Mesendoderm (in vitro differentiated cells): ENCODE measurements around the gene BRD3OS.

Experiments used
- DNase-seq: peaks from one replicate; pipeline ENCODE4 v3.0.0; 2013
- H2AK5ac ChIP-seq: 2 replicates; pipeline ENCODE4 v1.6.1; 2013; ENCODE audit warnings: low read length, inconsistent platforms
- H2BK120ac ChIP-seq: 2 replicates; pipeline ENCODE4 v1.6.1; 2013; ENCODE audit warnings: low read depth, mild to moderate bottlenecking, low read length, moderate library complexity, mixed read lengths
- H2BK15ac ChIP-seq: replicated peaks from 2 replicates; pipeline ENCODE4 v1.6.1; 2013; ENCODE audit warnings: low read depth, mild to moderate bottlenecking, moderate library complexity
- H2BK5ac ChIP-seq: 2 replicates; pipeline ENCODE4 v1.6.1; 2013; ENCODE audit warnings: low read length, inconsistent platforms
- H3K18ac ChIP-seq: 2 replicates; pipeline ENCODE4 v1.6.1; 2013; ENCODE audit warnings: mild to moderate bottlenecking, low read length, mixed read lengths
- H3K23ac ChIP-seq: one replicate; pipeline ENCODE4 v1.6.1; 2013; ENCODE audit warnings: low read length
- H3K27ac ChIP-seq: 2 replicates; pipeline ENCODE4 v1.5.1; 2013; ENCODE audit warnings: low read depth, mild to moderate bottlenecking, inconsistent platforms, low read length, moderate library complexity
- H3K27me3 ChIP-seq: 2 replicates; pipeline ENCODE4 v1.6.1; 2013; ENCODE audit warnings: low read length, control low read depth, mild to moderate bottlenecking, inconsistent platforms; ENCODE audit not compliant: insufficient read depth, poor library complexity
- H3K36me3 ChIP-seq: 2 replicates; pipeline ENCODE4 v1.6.1; 2013; ENCODE audit warnings: low read length, inconsistent platforms; ENCODE audit not compliant: control insufficient read depth, insufficient read depth
- H3K4ac ChIP-seq: one replicate; pipeline ENCODE4 v1.6.1; 2013; ENCODE audit warnings: low read depth, mild to moderate bottlenecking, low read length, moderate library complexity
- H3K4me1 ChIP-seq: 2 replicates; pipeline ENCODE4 v1.6.1; 2013; ENCODE audit warnings: low read depth, low read length, inconsistent platforms; ENCODE audit not compliant: control insufficient read depth
- H3K4me2 ChIP-seq: 2 replicates; pipeline ENCODE4 v1.6.1; 2013; ENCODE audit warnings: low read length
- H3K4me3 ChIP-seq: 2 replicates; pipeline ENCODE4 v1.5.1; 2013; ENCODE audit warnings: mild to moderate bottlenecking, low read length
- H3K56ac ChIP-seq: one replicate; pipeline ENCODE4 v1.6.1; 2013; ENCODE audit warnings: low read length
- H3K79me1 ChIP-seq: 2 replicates; pipeline ENCODE4 v1.6.1; 2013; ENCODE audit warnings: low read length, inconsistent platforms
- H3K79me2 ChIP-seq: 2 replicates; pipeline ENCODE4 v1.6.1; 2013; ENCODE audit warnings: mild to moderate bottlenecking, low read length; ENCODE audit not compliant: control insufficient read depth, insufficient read depth
- H3K9ac ChIP-seq: 2 replicates; pipeline ENCODE4 v1.6.1; 2013; ENCODE audit warnings: low read length, inconsistent platforms
- H4K5ac ChIP-seq: one replicate; pipeline ENCODE4 v1.6.1; 2013; ENCODE audit warnings: low read length
- H4K8ac ChIP-seq: one replicate; pipeline ENCODE4 v1.6.1; 2013; ENCODE audit warnings: low read depth, mild to moderate bottlenecking, control low read depth, low read length, moderate library complexity
- WGBS: extraction: QIAGEN DNeasy Blood & Tissue Kit; methylation state at CpG from one replicate; pipeline ENCODE4 v1.1.7; 2013; ENCODE audit warnings: low lambda C conversion rate, missing lambda C conversion rate; ENCODE audit not compliant: insufficient coverage; ENCODE audit errors: extremely low coverage; 5-methylcytosine and 5-hydroxymethylcytosine counted together

The BRD3OS gene

DNA sequence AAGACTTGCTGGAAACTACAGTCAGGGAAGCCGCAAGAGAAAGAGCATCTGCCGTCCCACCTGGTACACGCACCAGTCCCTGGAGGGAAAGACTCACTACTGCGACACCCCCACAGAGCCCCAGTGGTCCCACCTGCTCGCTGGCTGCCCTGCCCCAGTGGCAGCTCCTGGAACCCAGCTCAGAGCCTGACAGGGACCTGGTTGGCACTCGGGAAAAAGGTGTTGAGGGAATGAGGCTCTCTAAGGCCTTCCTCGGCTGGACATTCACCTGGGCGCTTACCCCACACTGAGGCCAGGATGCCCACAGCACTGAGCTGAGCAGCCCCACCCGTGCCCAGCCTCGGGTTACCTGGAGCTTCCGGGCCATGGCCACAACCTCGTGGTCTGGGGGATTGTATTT is 19.7 kb downstream of the BRD3OS start:
- no CpG with 5 or more reads among the region's 12 CpGs for WGBS
- Histone ChIP-seq H3K4me2 (no peak overlapping the region), H2BK5ac (no peak overlapping the region), H2AK5ac (no peak overlapping the region), H3K56ac (no peak overlapping the region), H3K79me1 (no peaks in the 10 kb centered on the region), H3K4ac (no peak overlapping the region), H3K36me3 (peaks cover 13% of the 10 kb centered on the region), H3K4me1 (no peaks in the 10 kb centered on the region), H4K8ac (no peak overlapping the region), H3K27ac (no peak overlapping the region), H2BK15ac (no peak overlapping the region), H3K18ac (no peak overlapping the region), H3K9ac (no peak overlapping the region), H3K27me3 (no peaks in the 10 kb centered on the region), H3K79me2 (no peaks in the 10 kb centered on the region), H3K4me3 (no peak overlapping the region), H2BK120ac (no peak overlapping the region), H3K23ac (no peak overlapping the region), H4K5ac (no peak overlapping the region)
- DNase-seq: no peak

DNA sequence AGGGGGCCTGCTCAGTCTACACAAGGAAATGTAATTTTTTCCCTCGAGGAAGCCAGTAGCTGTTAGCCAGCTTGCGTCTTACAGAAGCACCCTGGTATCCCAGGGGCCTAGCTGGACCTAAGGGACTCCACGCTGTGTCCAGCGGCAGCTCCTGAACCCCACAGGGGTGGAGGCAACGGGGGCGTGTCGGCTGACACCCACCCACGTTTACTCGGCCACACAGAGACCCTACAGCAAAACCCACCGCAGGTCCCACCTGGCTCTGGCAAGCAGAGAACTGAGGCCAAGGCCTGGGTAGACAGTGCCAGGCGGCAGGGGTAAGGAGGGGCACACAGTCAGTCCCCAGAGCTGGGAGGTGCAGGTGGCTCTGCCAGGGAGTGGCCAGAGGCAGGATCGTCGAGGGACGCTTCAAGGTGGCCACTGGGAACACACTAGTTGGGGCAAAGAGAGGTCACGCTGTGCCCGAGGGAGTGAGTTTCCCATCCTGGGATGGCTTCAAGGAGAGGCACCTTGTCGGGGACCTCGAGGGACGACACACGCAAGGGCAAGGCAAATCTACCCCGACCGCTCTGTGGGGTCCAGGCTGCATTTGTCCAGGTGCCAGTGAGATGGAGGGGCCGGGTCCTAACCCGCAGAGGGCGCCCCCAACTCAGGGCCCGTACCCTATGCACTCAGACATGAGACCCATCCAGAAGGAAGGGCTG is 20.7 kb downstream of the BRD3OS start:
- no peak for DNase-seq
- Histone ChIP-seq H3K36me3 (peaks cover 17% of the 10 kb centered on the region), H4K8ac (no peak overlapping the region), H3K56ac (no peak overlapping the region), H2AK5ac (no peak overlapping the region), H3K79me2 (no peaks in the 10 kb centered on the region), H3K4me1 (no peaks in the 10 kb centered on the region), H3K4me3 (no peak overlapping the region), H2BK5ac (no peak overlapping the region), H3K23ac (no peak overlapping the region), H2BK15ac (no peak overlapping the region), H3K27ac (no peak overlapping the region), H3K79me1 (no peaks in the 10 kb centered on the region), H3K9ac (no peak overlapping the region), H4K5ac (no peak overlapping the region), H3K27me3 (no peaks in the 10 kb centered on the region), H3K18ac (no peak overlapping the region), H3K4me2 (no peak overlapping the region), H3K4ac (no peak overlapping the region), H2BK120ac (no peak overlapping the region)
- no CpG with 5 or more reads among the region's 26 CpGs for WGBS

DNA sequence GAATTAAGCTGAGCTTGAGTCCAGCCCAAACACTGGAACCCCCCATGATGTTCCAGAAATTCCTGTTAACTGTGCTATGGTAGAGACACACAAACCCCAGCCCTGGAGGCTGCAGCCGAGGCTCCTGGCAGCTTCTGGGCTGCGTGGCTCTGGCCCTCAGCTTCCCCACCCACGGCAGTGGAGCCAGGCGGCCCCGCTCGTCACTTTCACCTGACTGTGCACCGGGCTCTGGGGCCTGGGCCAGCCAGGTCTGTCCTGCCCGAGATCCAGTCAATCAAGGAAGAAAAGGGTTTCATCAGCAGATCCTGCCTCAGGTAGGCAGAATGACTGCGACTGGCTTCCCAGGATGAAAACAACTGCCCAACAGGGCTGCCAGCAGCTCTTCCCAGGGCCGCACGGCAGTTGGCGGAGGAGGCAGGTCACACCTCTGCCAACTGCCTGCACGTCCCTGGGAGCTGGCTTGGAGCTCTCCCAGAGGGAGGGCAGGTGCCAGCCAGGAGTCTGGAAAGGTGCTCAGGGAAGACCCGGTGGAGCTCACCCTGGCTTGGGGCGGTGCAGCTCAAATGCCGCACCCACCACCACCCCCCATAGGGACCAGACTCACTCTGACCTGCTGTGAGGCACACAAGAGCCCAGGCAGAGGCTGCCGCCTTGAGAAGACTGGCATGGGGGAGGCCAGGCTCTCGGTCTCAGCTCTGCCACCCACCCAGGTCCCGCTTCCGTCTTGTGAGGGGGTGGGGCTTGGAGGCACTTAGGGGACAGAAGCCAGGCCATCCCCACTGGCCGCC is 21.8 kb downstream of the BRD3OS start:
- Histone ChIP-seq H3K18ac (no peak overlapping the region), H2BK5ac (no peak overlapping the region), H3K4me3 (no peak overlapping the region), H2BK15ac (no peak overlapping the region), H3K79me2 (no peaks in the 10 kb centered on the region), H4K8ac (no peak overlapping the region), H3K56ac (no peak overlapping the region), H3K27ac (no peak overlapping the region), H3K23ac (no peak overlapping the region), H4K5ac (no peak overlapping the region), H3K4me1 (no peaks in the 10 kb centered on the region), H3K4me2 (no peak overlapping the region), H2BK120ac (no peak overlapping the region), H3K36me3 (peaks cover 18% of the 10 kb centered on the region), H3K27me3 (no peaks in the 10 kb centered on the region), H2AK5ac (no peak overlapping the region), H3K9ac (no peak overlapping the region), H3K79me1 (no peaks in the 10 kb centered on the region), H3K4ac (no peak overlapping the region)
- no CpG with 5 or more reads among the region's 21 CpGs for WGBS
- DNase-seq: no peak

DNA sequence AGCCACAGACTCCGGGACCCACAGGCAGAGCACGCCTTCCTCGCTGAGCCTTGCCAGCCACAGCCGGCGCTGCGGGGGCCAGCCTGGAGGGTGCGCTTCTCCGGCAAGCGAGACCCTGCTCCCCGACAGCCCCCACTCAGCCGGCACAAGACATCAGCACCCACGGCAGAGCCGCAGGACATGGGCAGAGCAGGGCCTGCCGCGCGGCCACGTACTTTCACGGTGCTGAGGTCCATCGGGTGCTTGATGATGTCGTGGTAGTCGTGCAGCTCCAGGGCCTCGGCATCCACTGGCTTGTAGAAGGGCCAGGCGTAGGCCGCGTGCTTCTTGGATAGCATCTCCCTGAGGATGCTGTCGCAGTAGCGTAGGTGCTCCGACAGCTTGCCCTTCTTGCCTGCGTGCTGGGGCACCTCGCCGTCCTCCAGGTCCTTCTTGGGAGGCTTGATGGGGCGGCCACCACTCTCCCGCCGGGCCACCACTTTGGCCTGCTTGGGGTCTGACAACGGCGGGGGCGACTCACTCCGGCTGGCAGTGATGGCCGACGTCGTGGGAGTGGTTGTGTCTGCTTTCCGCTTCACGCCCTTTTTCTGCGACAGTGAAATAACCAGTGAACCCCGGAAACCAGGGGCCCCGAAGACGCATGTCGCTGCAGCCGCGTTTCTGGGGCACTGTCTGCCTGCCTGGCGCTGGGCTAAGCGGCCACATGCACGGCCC is 22.7 kb downstream of the BRD3OS start:
- DNase-seq: no peak
- Histone ChIP-seq H3K36me3 (peaks cover 18% of the 10 kb centered on the region), H4K8ac (no peak overlapping the region), H2AK5ac (no peak overlapping the region), H3K9ac (no peak overlapping the region), H3K79me1 (no peaks in the 10 kb centered on the region), H4K5ac (no peak overlapping the region), H3K27me3 (no peaks in the 10 kb centered on the region), H3K23ac (no peak overlapping the region), H3K4me1 (no peaks in the 10 kb centered on the region), H3K18ac (no peak overlapping the region), H3K4me3 (no peak overlapping the region), H3K4me2 (no peak overlapping the region), H3K4ac (no peak overlapping the region), H3K27ac (no peak overlapping the region), H2BK5ac (no peak overlapping the region), H2BK15ac (no peak overlapping the region), H3K56ac (no peak overlapping the region), H3K79me2 (no peaks in the 10 kb centered on the region), H2BK120ac (no peak overlapping the region)
- no CpG with 5 or more reads among the region's 53 CpGs for WGBS

DNA sequence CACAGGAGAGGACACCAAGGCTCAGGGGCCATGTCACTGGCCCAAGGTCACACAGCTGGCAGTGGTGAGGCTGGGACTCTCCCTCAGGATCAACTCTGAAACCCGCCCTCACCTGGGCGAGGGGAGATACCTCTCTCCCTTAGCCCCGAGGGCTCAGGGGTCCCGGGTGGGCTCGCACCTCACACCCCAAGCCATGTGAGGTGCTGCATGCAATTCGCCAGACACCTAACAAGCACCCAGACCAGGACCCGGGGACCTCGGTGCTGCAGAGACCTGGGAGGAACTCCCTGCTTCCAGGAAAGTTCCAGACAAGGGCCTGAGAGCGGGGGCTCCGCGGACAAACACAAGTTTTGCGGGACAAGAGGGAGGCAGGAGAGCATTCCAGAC is 23.3 kb downstream of the BRD3OS start:
- no peak for DNase-seq
- H2AK5ac ChIP-seq: no peak overlapping the region
- peaks cover under 1% of the 10 kb centered on the region for H3K79me2 ChIP-seq
- no peak overlapping the region for H4K8ac ChIP-seq
- no CpG with 5 or more reads among the region's 12 CpGs for WGBS
- H3K9ac ChIP-seq: no peak overlapping the region
- no peak overlapping the region for H4K5ac ChIP-seq
- H3K4me2 ChIP-seq: no peak overlapping the region
- H3K27me3 ChIP-seq: no peaks in the 10 kb centered on the region
- no peak overlapping the region for H2BK120ac ChIP-seq
- no peak overlapping the region for H3K27ac ChIP-seq
- peaks cover under 1% of the 10 kb centered on the region for H3K79me1 ChIP-seq
- H3K23ac ChIP-seq: no peak overlapping the region
- no peak overlapping the region for H2BK15ac ChIP-seq
- H3K18ac ChIP-seq: no peak overlapping the region
- no peak overlapping the region for H3K4ac ChIP-seq
- peaks cover 18% of the 10 kb centered on the region for H3K36me3 ChIP-seq
- H3K4me1 ChIP-seq: no peaks in the 10 kb centered on the region
- H3K56ac ChIP-seq: no peak overlapping the region
- H2BK5ac ChIP-seq: no peak overlapping the region
- no peak overlapping the region for H3K4me3 ChIP-seq
